GM12891 (cell line): Measurements from ENCODE around the gene EXOC3.
A peak's percentile ranks its signal among the peaks of the same experiment; 100 is the strongest.

Experiments
- DNase-seq: peaks from one replicate; pipeline ENCODE4 v3.0.0; 2011; ENCODE audit warnings: low spot score; ENCODE audit not compliant: insufficient read length
- FAIRE-seq: peaks from 2 replicates; lab custom pipeline; 2011; peaks lifted over from hg19 to GRCh38; lab: Jason Lieb, UNC
- PAX5 ChIP-seq: IDR thresholded peaks from 2 replicates; pipeline ENCODE4 v1.6.1; 2011; ENCODE audit warnings: low read length, moderate library complexity, mild to moderate bottlenecking; ENCODE audit not compliant: insufficient read depth, severe bottlenecking
- POLR2A ChIP-seq: IDR thresholded peaks from 2 replicates; pipeline ENCODE4 v1.6.1; 2011; ENCODE audit warnings: low read depth, low read length, control low read depth
- POLR2AphosphoS5 ChIP-seq: IDR thresholded peaks from 2 replicates; pipeline ENCODE4 v1.6.1; 2011; ENCODE audit warnings: low read depth, low read length, control low read depth
- POU2F2 ChIP-seq: IDR thresholded peaks from 2 replicates; pipeline ENCODE4 v1.6.1; 2011; ENCODE audit warnings: low read depth, mild to moderate bottlenecking, control low read depth, low read length, moderate library complexity
- SPI1 ChIP-seq: IDR thresholded peaks from 2 replicates; pipeline ENCODE4 v1.6.1; 2011; ENCODE audit warnings: low read depth, low read length, control low read depth
- TAF1 ChIP-seq: IDR thresholded peaks from 2 replicates; pipeline ENCODE4 v1.6.1; 2011; ENCODE audit warnings: low read depth, low read length, control low read depth

Gene EXOC3

GRCh38 chr5:464843-465590, 22.0 kb downstream of the EXOC3 start:
- FAIRE-seq: no peak
- TF ChIP-seq SPI1 (no peak), POU2F2 (no peak), POLR2A (no peak), PAX5 (no peak), TAF1 (no peak)
- no peak for DNase-seq

DNA sequence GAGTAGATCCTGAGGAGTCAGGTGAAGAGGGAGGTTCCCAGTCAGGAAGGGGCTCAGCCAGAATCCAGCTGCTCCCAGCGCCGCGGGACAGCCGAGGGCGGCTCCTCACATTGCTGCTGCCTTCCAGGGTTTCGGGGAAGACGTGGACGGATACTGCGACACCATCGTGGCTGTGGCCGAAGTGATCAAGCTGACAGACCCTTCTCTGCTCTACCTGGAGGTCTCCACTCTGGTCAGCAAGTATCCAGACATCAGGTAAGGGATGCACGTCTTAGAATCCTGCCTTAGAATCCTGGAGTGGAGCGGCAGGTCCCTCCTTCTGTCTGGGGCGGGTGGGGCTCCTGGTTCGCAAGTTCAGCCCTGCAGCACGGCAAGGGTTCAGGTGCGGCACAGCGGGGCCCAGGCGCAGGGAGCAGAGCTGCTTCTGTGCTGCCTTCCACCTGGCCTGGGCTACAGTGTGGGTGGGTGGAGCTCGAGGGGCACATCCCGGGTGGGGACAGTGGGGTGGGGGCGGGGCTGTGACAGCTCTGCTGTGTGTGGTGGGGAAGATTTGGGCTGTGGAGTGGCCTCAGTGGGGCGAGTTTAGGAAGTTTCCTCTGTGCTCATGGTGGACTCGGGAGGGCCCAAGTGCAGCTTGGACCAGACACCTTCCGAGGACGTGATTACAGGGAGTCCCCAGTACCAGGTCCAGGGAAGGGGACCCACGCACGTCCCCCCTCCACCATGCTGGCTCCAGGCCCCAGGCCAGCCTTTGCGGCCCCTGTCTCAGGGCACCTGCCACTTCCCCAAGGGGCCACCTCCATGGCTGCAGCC, 22.8 kb downstream of the EXOC3 start:
- no peak for TF ChIP-seq POLR2AphosphoS5
- no peak for TF ChIP-seq POU2F2
- TF ChIP-seq POLR2A: no peak
- TF ChIP-seq SPI1: no peak
- TF ChIP-seq TAF1: no peak
- TF ChIP-seq PAX5: no peak
- no peak for FAIRE-seq
- DNase-seq: no peak

- DNase-seq (no peak), FAIRE-seq (no peak)
- TF ChIP-seq SPI1 (no peak), POLR2AphosphoS5 (no peak), POLR2A (no peak), PAX5 (no peak), POU2F2 (no peak), TAF1 (no peak)
These were observed 23.8 kb downstream of the EXOC3 start for GRCh38 chr5:466661-467310.

DNA sequence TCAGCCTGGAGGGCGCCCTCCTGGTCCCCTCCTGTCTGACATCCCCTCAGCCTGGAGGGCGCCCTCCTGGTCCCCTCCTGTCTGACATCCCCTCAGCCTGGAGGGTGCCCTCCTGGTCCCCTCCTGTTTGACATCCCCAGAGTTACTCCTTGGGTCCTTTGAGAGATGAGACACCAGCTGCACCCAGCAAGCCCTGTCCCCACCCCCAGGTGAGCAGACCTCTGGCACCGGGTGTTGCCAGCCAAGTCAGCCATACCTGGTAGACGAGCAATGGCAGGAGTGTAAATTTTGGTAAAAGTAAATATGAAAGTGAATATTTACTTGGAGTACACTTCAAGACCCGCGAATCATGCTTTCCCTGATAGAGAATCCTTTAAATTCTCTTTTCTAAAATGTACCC, 25.4 kb downstream of the EXOC3 start:
- no peak for DNase-seq
- no peak for FAIRE-seq
- TF ChIP-seq POLR2AphosphoS5 (no peak), TAF1 (no peak), PAX5 (no peak), POLR2A (no peak), SPI1 (no peak), POU2F2 (no peak)

DNA sequence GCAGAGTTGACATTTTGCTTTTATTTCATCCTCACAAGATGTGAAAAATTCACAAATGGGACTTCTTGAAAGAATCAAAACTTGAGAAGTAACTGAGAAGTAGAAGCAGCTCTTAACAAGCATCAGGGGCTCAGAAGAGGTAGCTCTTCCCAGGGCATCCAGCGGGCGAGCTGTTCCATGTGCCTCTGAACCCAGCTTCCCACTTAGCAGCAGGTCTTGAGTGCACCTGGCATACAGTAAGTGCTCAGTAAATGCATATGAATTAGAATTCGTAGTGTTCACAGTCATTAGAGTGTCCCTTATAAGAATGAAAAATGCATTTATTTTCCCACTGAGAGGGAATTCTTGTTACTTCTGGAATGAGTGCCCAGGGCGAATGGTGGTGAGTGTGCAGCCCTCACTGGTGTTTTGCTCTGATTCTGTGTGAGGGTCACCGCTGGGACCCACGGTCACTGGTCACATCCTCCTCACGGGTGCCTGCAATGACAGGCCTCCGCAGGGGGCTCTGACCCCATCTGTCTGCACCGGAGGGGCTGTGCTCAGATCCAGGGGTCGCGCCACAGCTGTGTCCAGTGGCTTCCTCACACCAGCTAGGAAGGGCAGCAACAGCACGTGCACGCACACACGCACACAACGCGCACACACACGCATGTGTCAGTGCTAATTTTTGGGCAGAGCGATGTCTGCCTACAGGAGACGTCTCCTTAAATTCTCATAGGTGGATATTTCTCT, 26.9 kb downstream of the EXOC3 start:
- FAIRE-seq (no peak), DNase-seq (no peak)
- TF ChIP-seq PAX5 (no peak), POLR2AphosphoS5 (no peak; the same call in 1 of the 2 replicates), POU2F2 (no peak), SPI1 (no peak), POLR2A (peak; percentile 59; the same call in 1 of the 2 replicates)

- no peak for DNase-seq
- TF ChIP-seq PAX5: no peak
- peak; percentile 14; the same call in 1 of the 2 replicates for TF ChIP-seq POU2F2
- TF ChIP-seq SPI1: no peak
- TF ChIP-seq POLR2A: 0 out of 2 replicates have a peak, but pooled peaks have one; percentile 29
- no peak for FAIRE-seq
These were observed 28.2 kb downstream of the EXOC3 start for GRCh38 chr5:470961-471749.

DNA sequence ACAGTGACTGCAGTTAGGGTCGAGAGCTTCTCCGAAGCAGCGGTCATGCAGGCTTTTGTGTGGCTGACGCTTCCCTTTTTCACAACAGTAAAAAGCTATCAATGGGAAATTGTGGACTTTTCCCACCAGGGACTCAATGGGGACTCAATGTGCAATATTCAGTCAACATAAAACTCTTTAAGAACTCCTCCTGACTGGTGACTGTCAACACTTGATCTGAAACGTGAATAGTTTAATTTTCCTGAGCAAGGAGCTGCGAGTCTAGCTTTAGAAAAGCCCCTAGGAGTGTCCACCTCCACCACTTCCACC, 28.7 kb downstream of the EXOC3 start:
- no peak for DNase-seq
- TF ChIP-seq POLR2AphosphoS5 (no peak), SPI1 (no peak), POU2F2 (no peak), PAX5 (no peak), TAF1 (no peak), POLR2A (no peak)
- no peak for FAIRE-seq

DNA sequence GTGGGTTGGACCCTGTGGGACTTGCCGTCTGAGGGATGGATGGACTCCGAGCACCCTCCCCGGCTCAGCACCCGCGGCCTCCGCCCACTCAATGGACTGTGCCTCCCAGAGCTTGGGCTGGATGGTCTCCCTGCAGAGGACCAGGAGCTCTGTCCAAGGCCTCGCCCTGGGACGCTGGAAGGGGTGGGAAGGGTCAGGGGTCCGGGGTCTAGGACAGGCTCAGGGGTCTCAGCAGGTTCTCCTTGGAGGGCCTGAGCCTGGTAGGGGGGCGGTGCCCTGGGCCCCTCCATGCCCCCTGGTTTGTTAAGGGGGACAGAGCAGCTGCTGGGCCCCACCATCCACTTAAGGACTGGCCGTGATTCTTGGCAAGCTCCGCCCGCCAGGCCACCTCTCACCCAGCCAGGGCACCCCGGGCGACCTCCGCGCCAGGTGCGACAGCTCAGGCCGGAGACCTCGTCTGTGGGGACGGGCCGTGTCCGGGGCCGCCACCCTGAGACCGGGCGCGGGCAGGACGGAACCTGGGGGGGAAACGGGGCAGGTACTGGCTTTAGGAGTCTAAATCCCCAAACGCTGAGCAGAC, 29.2 kb downstream of the EXOC3 start:
- no peak for FAIRE-seq
- no peak for TF ChIP-seq POLR2AphosphoS5
- no peak for TF ChIP-seq PAX5
- no peak for TF ChIP-seq TAF1
- no peak for TF ChIP-seq POU2F2
- no peak for TF ChIP-seq SPI1
- no peak; the same call in 1 of the 2 replicates for TF ChIP-seq POLR2A

More for the DNA sequence above, 29.2 kb downstream of the EXOC3 start:
- DNase-seq: no peak
